Mesendoderm (in vitro differentiated cells): ENCODE results near the gene CALCOCO2.

Source experiments
- DNase-seq: peaks from one replicate; pipeline ENCODE4 v3.0.0; 2013
- H2AK5ac ChIP-seq: 2 replicates; pipeline ENCODE4 v1.6.1; 2013; ENCODE audit warnings: low read length, inconsistent platforms
- H2BK120ac ChIP-seq: 2 replicates; pipeline ENCODE4 v1.6.1; 2013; ENCODE audit warnings: low read depth, mild to moderate bottlenecking, low read length, moderate library complexity, mixed read lengths
- H2BK15ac ChIP-seq: replicated peaks from 2 replicates; pipeline ENCODE4 v1.6.1; 2013; ENCODE audit warnings: low read depth, mild to moderate bottlenecking, moderate library complexity
- H2BK5ac ChIP-seq: 2 replicates; pipeline ENCODE4 v1.6.1; 2013; ENCODE audit warnings: low read length, inconsistent platforms
- H3K18ac ChIP-seq: 2 replicates; pipeline ENCODE4 v1.6.1; 2013; ENCODE audit warnings: mild to moderate bottlenecking, low read length, mixed read lengths
- H3K23ac ChIP-seq: one replicate; pipeline ENCODE4 v1.6.1; 2013; ENCODE audit warnings: low read length
- H3K27ac ChIP-seq: 2 replicates; pipeline ENCODE4 v1.5.1; 2013; ENCODE audit warnings: low read depth, mild to moderate bottlenecking, inconsistent platforms, low read length, moderate library complexity
- H3K27me3 ChIP-seq: 2 replicates; pipeline ENCODE4 v1.6.1; 2013; ENCODE audit warnings: low read length, control low read depth, mild to moderate bottlenecking, inconsistent platforms; ENCODE audit not compliant: insufficient read depth, poor library complexity
- H3K36me3 ChIP-seq: 2 replicates; pipeline ENCODE4 v1.6.1; 2013; ENCODE audit warnings: low read length, inconsistent platforms; ENCODE audit not compliant: control insufficient read depth, insufficient read depth
- H3K4ac ChIP-seq: one replicate; pipeline ENCODE4 v1.6.1; 2013; ENCODE audit warnings: low read depth, mild to moderate bottlenecking, low read length, moderate library complexity
- H3K4me1 ChIP-seq: 2 replicates; pipeline ENCODE4 v1.6.1; 2013; ENCODE audit warnings: low read depth, low read length, inconsistent platforms; ENCODE audit not compliant: control insufficient read depth
- H3K4me2 ChIP-seq: 2 replicates; pipeline ENCODE4 v1.6.1; 2013; ENCODE audit warnings: low read length
- H3K4me3 ChIP-seq: 2 replicates; pipeline ENCODE4 v1.5.1; 2013; ENCODE audit warnings: mild to moderate bottlenecking, low read length
- H3K56ac ChIP-seq: one replicate; pipeline ENCODE4 v1.6.1; 2013; ENCODE audit warnings: low read length
- H3K79me1 ChIP-seq: 2 replicates; pipeline ENCODE4 v1.6.1; 2013; ENCODE audit warnings: low read length, inconsistent platforms
- H3K79me2 ChIP-seq: 2 replicates; pipeline ENCODE4 v1.6.1; 2013; ENCODE audit warnings: mild to moderate bottlenecking, low read length; ENCODE audit not compliant: control insufficient read depth, insufficient read depth
- H3K9ac ChIP-seq: 2 replicates; pipeline ENCODE4 v1.6.1; 2013; ENCODE audit warnings: low read length, inconsistent platforms
- H4K5ac ChIP-seq: one replicate; pipeline ENCODE4 v1.6.1; 2013; ENCODE audit warnings: low read length
- H4K8ac ChIP-seq: one replicate; pipeline ENCODE4 v1.6.1; 2013; ENCODE audit warnings: low read depth, mild to moderate bottlenecking, control low read depth, low read length, moderate library complexity
- WGBS: extraction: QIAGEN DNeasy Blood & Tissue Kit; methylation state at CpG from one replicate; pipeline ENCODE4 v1.1.7; 2013; ENCODE audit warnings: low lambda C conversion rate, missing lambda C conversion rate; ENCODE audit not compliant: insufficient coverage; ENCODE audit errors: extremely low coverage; 5-methylcytosine and 5-hydroxymethylcytosine counted together

CALCOCO2 gene

GRCh38 chr17:48860456-48860855 lies 29.6 kb downstream of the CALCOCO2 start:
- Histone ChIP-seq H3K9ac (no peak overlapping the region), H3K27me3 (no peaks in the 10 kb centered on the region)
- WGBS, result no CpG with 5 or more reads among the region's 4 CpGs

GRCh38 chr17:48868916-48869500 lies 38.2 kb downstream of the CALCOCO2 start:
- H3K4me1 ChIP-seq, result peaks cover 13% of the 10 kb centered on the region
- H3K36me3 ChIP-seq, result no peaks in the 10 kb centered on the region
- H3K56ac ChIP-seq, result no peak overlapping the region
- H4K8ac ChIP-seq, result no peak overlapping the region
- H3K79me2 ChIP-seq, result no peaks in the 10 kb centered on the region
- no peaks in the 10 kb centered on the region for H3K27me3 ChIP-seq
- no peak for DNase-seq
- no peak overlapping the region for H2AK5ac ChIP-seq
- H3K23ac ChIP-seq, result no peak overlapping the region
- H3K9ac ChIP-seq, result no peak overlapping the region
- WGBS, result no CpG with 5 or more reads among the region's 3 CpGs
- H4K5ac ChIP-seq, result no peak overlapping the region
- H2BK15ac ChIP-seq, result no peak overlapping the region
- H3K79me1 ChIP-seq, result no peaks in the 10 kb centered on the region
- no peak overlapping the region for H2BK120ac ChIP-seq
- H3K27ac ChIP-seq, result no peak overlapping the region
- H2BK5ac ChIP-seq, result no peak overlapping the region
- H3K4me3 ChIP-seq, result no peak overlapping the region
- no peak overlapping the region for H3K4ac ChIP-seq
- no peak overlapping the region for H3K18ac ChIP-seq
- H3K4me2 ChIP-seq, result no peak overlapping the region

More at GRCh38 chr17:48860456-48860855, 29.6 kb downstream of the CALCOCO2 start:
- Histone ChIP-seq H3K27ac (no peak overlapping the region), H2BK120ac (no peak overlapping the region), H3K4ac (no peak overlapping the region), H3K18ac (no peak overlapping the region), H3K36me3 (peaks cover 6% of the 10 kb centered on the region), H4K5ac (no peak overlapping the region), H3K56ac (no peak overlapping the region), H2BK15ac (no peak overlapping the region), H3K79me1 (no peaks in the 10 kb centered on the region), H2BK5ac (no peak overlapping the region), H3K4me2 (no peak overlapping the region), H4K8ac (no peak overlapping the region), H3K23ac (no peak overlapping the region), H3K4me1 (no peaks in the 10 kb centered on the region), H2AK5ac (no peak overlapping the region), H3K4me3 (no peak overlapping the region), H3K79me2 (no peaks in the 10 kb centered on the region)
- DNase-seq, result no peak

- Histone ChIP-seq H2BK5ac (no peak overlapping the region), H3K4me2 (no peak overlapping the region), H3K56ac (peak overlapping the region; percentile 22), H4K5ac (no peak overlapping the region), H3K79me2 (no peaks in the 10 kb centered on the region), H2AK5ac (no peak overlapping the region), H3K27ac (no peak overlapping the region), H3K79me1 (no peaks in the 10 kb centered on the region), H3K9ac (no peak overlapping the region), H4K8ac (no peak overlapping the region), H3K23ac (no peak overlapping the region), H3K4me1 (peaks cover 13% of the 10 kb centered on the region), H3K18ac (no peak overlapping the region), H3K36me3 (no peaks in the 10 kb centered on the region), H2BK120ac (no peak overlapping the region), H3K4ac (no peak overlapping the region), H3K4me3 (no peak overlapping the region), H3K27me3 (no peaks in the 10 kb centered on the region), H2BK15ac (no peak overlapping the region)
- DNase-seq, result no peak
- no CpG with 5 or more reads among the region's 6 CpGs for WGBS
These were observed 39.0 kb downstream of the CALCOCO2 start for GRCh38 chr17:48869821-48870318.

GRCh38 chr17:48871035-48871550 lies 40.3 kb downstream of the CALCOCO2 start:
- Histone ChIP-seq H3K79me1 (no peaks in the 10 kb centered on the region), H2AK5ac (no peak overlapping the region), H3K56ac (no peak overlapping the region), H2BK5ac (no peak overlapping the region), H2BK120ac (no peak overlapping the region), H3K4me3 (no peak overlapping the region), H2BK15ac (no peak overlapping the region), H3K23ac (no peak overlapping the region), H3K27ac (no peak overlapping the region), H3K4me2 (no peak overlapping the region), H3K18ac (no peak overlapping the region), H3K27me3 (no peaks in the 10 kb centered on the region), H3K79me2 (no peaks in the 10 kb centered on the region), H4K8ac (no peak overlapping the region), H3K9ac (no peak overlapping the region), H3K36me3 (no peaks in the 10 kb centered on the region), H4K5ac (no peak overlapping the region), H3K4ac (no peak overlapping the region), H3K4me1 (peaks cover 13% of the 10 kb centered on the region)
- no CpG with 5 or more reads among the region's 4 CpGs for WGBS
- no peak for DNase-seq

- no peaks in the 10 kb centered on the region for H3K27me3 ChIP-seq
- WGBS, result no CpG with 5 or more reads among the region's 11 CpGs
- DNase-seq, result no peak
These were observed 40.9 kb downstream of the CALCOCO2 start for GRCh38 chr17:48871551-48872351.

More at GRCh38 chr17:48871551-48872351, 40.9 kb downstream of the CALCOCO2 start:
- Histone ChIP-seq H3K4ac (no peak overlapping the region), H2BK120ac (no peak overlapping the region), H4K5ac (no peak overlapping the region), H3K18ac (no peak overlapping the region), H3K9ac (no peak overlapping the region), H2BK15ac (no peak overlapping the region), H4K8ac (no peak overlapping the region), H3K36me3 (no peaks in the 10 kb centered on the region), H3K79me1 (no peaks in the 10 kb centered on the region), H3K27ac (no peak overlapping the region), H3K23ac (no peak overlapping the region), H3K4me1 (peaks cover 13% of the 10 kb centered on the region), H3K79me2 (no peaks in the 10 kb centered on the region), H3K4me2 (no peak overlapping the region), H3K4me3 (no peak overlapping the region), H2BK5ac (peak overlapping the region; percentile 54), H2AK5ac (peak overlapping the region; percentile 64), H3K56ac (peak overlapping the region; percentile 62)
